ENCODE results near the gene CCDC39. TPM values are rescaled to one million over a fixed set of nuclear protein-coding genes. Genes with fewer than 3 reads are reported as not detected.

Gene CCDC39
- total RNA-seq, 1 donor from 2014 or later: not detected

DNA sequence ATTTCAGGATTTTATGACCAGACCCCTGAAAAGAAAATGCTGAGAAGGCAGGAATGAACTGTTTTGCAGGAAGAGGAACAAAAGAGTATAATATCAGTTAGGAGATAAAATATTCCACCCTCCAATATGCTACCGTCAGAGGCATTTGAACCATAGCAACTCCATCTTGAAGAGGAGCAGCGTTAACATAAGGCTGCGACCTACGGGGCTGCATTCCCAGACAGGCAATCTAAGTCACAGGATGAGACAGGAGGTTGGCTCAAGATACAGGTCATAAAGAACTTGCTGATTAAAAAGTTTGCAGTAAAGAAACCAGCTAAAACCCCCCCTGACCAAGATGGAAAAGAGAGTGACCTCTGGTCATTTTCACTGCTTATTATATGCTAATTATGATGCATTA lies 22.9 kb downstream of the CCDC39 start:
- H3K36me3 ChIP-seq: no peaks in the 10 kb centered on the region
- H3K4me1 ChIP-seq: no peaks in the 10 kb centered on the region
- no peak overlapping the region for H3K4me3 ChIP-seq
- H3K27me3 ChIP-seq (ENCODE audit: low read depth): no peaks in the 10 kb centered on the region
- intact Hi-C loops (cut with micrococcal nuclease): no loop called here
- no peak for DNase-seq
- no peak for TF ChIP-seq CTCF (IDR thresholded peaks at IDR 0.05; ENCODE audit: borderline replicate concordance)
- no peaks in the 10 kb centered on the region for H3K9me3 ChIP-seq (replicated peaks)
- H3K27ac ChIP-seq (replicated peaks): no peak overlapping the region

DNA sequence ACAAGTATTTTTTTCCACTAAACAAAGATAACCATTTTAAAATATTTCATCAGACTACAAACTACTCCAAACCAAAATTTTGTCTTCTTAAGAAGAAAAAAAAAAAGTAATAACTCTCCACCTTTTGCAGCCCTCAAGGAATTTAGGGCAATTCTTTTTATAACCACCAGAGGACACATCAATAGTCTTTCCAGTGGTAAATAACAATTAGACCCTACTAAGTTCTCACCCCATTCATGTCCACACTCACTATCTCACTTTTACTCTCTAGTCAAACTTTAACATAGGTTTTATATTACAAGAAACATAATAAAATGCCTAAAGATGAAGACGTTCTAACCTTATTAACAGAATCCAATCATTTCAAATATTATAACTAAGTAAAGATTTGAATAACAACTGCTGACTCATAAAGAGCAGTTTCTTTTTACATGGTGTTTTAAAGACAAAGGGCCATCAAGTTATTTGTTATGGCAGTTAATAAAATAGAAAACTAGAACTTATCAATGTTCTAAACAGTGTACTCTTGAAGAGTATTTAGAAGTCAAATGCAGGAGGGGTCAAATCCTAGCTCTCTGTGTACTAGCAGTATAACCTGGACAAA lies 33.0 kb downstream of the CCDC39 start:
- Histone ChIP-seq H3K9me3 (replicated peaks) (no peaks in the 10 kb centered on the region), H3K4me3 (no peak overlapping the region), H3K36me3 (no peaks in the 10 kb centered on the region), H3K27ac (replicated peaks) (no peak overlapping the region), H3K27me3 (ENCODE audit: low read depth) (peaks cover 13% of the 10 kb centered on the region), H3K4me1 (no peaks in the 10 kb centered on the region)
- intact Hi-C loops (cut with micrococcal nuclease): no loop called here
- DNase-seq: no peak
- no peak for TF ChIP-seq CTCF (IDR thresholded peaks at IDR 0.05; ENCODE audit: borderline replicate concordance)

- intact Hi-C loops (cut with micrococcal nuclease): no loop called here
- H3K36me3 ChIP-seq: no peaks in the 10 kb centered on the region
- no peak overlapping the region for H3K4me3 ChIP-seq
- H3K9me3 ChIP-seq (replicated peaks): no peaks in the 10 kb centered on the region
- no peak for DNase-seq
- TF ChIP-seq CTCF (IDR thresholded peaks at IDR 0.05; ENCODE audit: borderline replicate concordance): no peak
- no peaks in the 10 kb centered on the region for H3K27me3 ChIP-seq (ENCODE audit: low read depth)
- no peaks in the 10 kb centered on the region for H3K4me1 ChIP-seq
- no peak overlapping the region for H3K27ac ChIP-seq (replicated peaks)
These were observed 38.3 kb downstream of the CCDC39 start for GRCh38 chr3:180640987-180641386.

GRCh38 chr3:180633722-180634121 lies 45.6 kb downstream of the CCDC39 start:
- H3K27ac ChIP-seq (replicated peaks): no peak overlapping the region
- no peak overlapping the region for H3K4me3 ChIP-seq
- H3K27me3 ChIP-seq (ENCODE audit: low read depth): peaks cover 18% of the 10 kb centered on the region
- no peaks in the 10 kb centered on the region for H3K4me1 ChIP-seq
- TF ChIP-seq CTCF (IDR thresholded peaks at IDR 0.05; ENCODE audit: borderline replicate concordance): no peak
- intact Hi-C loops (cut with micrococcal nuclease): no loop called here
- DNase-seq: no peak
- no peaks in the 10 kb centered on the region for H3K9me3 ChIP-seq (replicated peaks)
- H3K36me3 ChIP-seq: no peaks in the 10 kb centered on the region

DNA sequence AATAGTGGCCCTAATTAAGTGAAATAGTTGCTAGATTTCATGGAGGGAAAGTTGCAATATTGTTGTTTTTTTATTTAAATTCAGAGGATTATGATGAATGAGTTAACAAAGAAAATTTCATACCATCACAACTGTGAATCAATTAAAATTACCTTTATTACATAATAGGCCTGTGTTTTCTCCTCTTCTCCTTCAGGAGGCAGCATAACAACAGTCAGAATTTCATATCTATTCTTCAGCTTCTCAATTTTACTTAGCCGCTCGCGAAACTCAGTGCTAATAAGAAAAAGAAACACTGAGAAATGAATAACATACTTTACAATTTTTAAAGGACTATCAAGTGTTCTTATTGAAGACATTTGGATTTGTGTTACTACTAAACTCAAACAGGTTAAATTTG lies 48.0 kb downstream of the CCDC39 start:
- no peak overlapping the region for H3K27ac ChIP-seq (replicated peaks)
- no peak for DNase-seq
- H3K27me3 ChIP-seq (ENCODE audit: low read depth): peaks cover 18% of the 10 kb centered on the region
- no peak for TF ChIP-seq CTCF (IDR thresholded peaks at IDR 0.05; ENCODE audit: borderline replicate concordance)
- peaks cover 6% of the 10 kb centered on the region for H3K36me3 ChIP-seq
- H3K4me3 ChIP-seq: no peak overlapping the region
- intact Hi-C loops (cut with micrococcal nuclease): no loop called here
- no peaks in the 10 kb centered on the region for H3K9me3 ChIP-seq (replicated peaks)
- no peaks in the 10 kb centered on the region for H3K4me1 ChIP-seq

Data from left ventricle myocardium inferior (tissue), 1 donor.